Activated CD8-positive, alpha-beta T cell treated with anti-CD3 and anti-CD28 coated beads, Interleukin-2, amount 10 ng/mL, durations not matched to agents 7 days and 5 days (primary cell): ENCODE data around the gene TEAD4. TPM values are rescaled to one million over a fixed set of nuclear protein-coding genes. Genes with fewer than 3 reads are reported as not detected.
A peak's percentile ranks its signal among the peaks of the same experiment; 100 is the strongest.

Source experiments
- ATAC-seq: fragments of 150-1000 bp; cut with Tn5 transposase; one replicate; pipeline ENCODE4 v1.10.0; 2021; ENCODE audit warnings: moderate library complexity
- CTCF ChIA-PET: fragments of 350-600 bp; sonication (Branson Sonifier 250); formaldehyde crosslinking; loops from one replicate; lab custom pipeline; 2021; ENCODE audit warnings: antibody characterized with exemption; lab: Charles Lee
- POLR2A ChIA-PET: fragments of 350-600 bp; sonication (Branson Sonifier 250); formaldehyde crosslinking; loops from one replicate; lab custom pipeline; 2021; ENCODE audit warnings: antibody characterized with exemption; lab: Charles Lee
- DNase-seq: peaks from one replicate; pipeline ENCODE4 v3.0.0-alpha.2; 2020
- H3K27ac Mint-ChIP-seq: one replicate; pipeline ENCODE4 v1.8.0; 2021; ENCODE audit warnings: mild to moderate bottlenecking, mixed read lengths
- H3K27me3 Mint-ChIP-seq: one replicate; pipeline ENCODE4 v1.8.0; 2021; ENCODE audit warnings: low read depth, mixed read lengths
- H3K36me3 Mint-ChIP-seq: one replicate; pipeline ENCODE4 v1.8.0; 2021; ENCODE audit warnings: low read depth, mixed read lengths
- H3K4me1 Mint-ChIP-seq: one replicate; pipeline ENCODE4 v1.8.0; 2021; ENCODE audit warnings: low read depth, mixed read lengths
- H3K4me3 Mint-ChIP-seq: one replicate; pipeline ENCODE4 v1.8.0; 2021; ENCODE audit warnings: mild to moderate bottlenecking, mixed read lengths
- H3K9me3 Mint-ChIP-seq: one replicate; pipeline ENCODE4 v1.8.0; 2022; ENCODE audit warnings: mixed read lengths; ENCODE audit not compliant: insufficient read depth
- total RNA-seq, 2 experiments: library from RNA; stranded (reverse); gene quantifications; one replicate each; pipeline ENCODE4 v1.2.3, GENCODE V29; 2021

The TEAD4 gene
- total RNA-seq, 2 experiments from 2014 or later = 0.34 to 0.44 TPM

GRCh38 chr12:2939191-2939590 is 20.0 kb upstream of the TEAD4 start:
- no peak for DNase-seq
- peaks cover 8% of the 10 kb centered on the region for H3K36me3 Mint-ChIP-seq
- ChIA-PET POLR2A (interaction anchor here (1.0 kb wide), 1 partner anchor 62 kb away, joined by 3 read pairs; the partner anchor contains the start of genes FOXM1 and RHNO1), CTCF (interaction anchor here (1.3 kb wide), 1 partner anchor 55 kb away, joined by 3 read pairs; no protein-coding TSS in a partner anchor)
- H3K4me3 Mint-ChIP-seq = no peak overlapping the region
- H3K9me3 Mint-ChIP-seq = no peaks in the 10 kb centered on the region
- no peak overlapping the region for H3K27ac Mint-ChIP-seq
- H3K4me1 Mint-ChIP-seq = no peaks in the 10 kb centered on the region
- ATAC-seq = no peak
- no peaks in the 10 kb centered on the region for H3K27me3 Mint-ChIP-seq

DNA sequence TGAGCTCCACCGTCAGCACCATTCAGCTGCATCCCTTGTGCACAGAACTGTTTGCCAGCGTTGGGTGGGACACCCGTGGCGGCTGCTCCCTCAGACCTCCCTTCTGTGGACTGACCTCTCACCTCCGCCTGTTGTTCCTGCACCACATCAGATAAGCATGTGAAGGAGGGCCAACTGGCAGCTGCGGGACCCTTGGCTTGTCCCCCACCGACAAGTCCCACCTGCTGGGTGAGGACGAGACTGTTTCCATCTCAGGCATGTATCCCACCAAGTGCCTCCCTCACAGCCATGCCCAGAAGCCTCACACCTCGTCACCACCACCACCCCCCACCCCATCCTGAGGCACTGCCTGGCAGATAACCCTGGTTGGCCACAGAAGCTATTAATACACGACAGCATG is 18.6 kb upstream of the TEAD4 start:
- Mint-ChIP-seq H3K27ac (no peak overlapping the region), H3K4me3 (no peak overlapping the region), H3K27me3 (no peaks in the 10 kb centered on the region), H3K36me3 (peaks cover 2% of the 10 kb centered on the region), H3K4me1 (no peaks in the 10 kb centered on the region), H3K9me3 (no peaks in the 10 kb centered on the region)
- ChIA-PET CTCF (interaction anchor here (1.0 kb wide), 1 partner anchor 132 kb away, joined by 4 read pairs; no protein-coding TSS in a partner anchor), POLR2A (no interaction called here)
- ATAC-seq (no peak), DNase-seq (no peak)

GRCh38 chr12:2941524-2941923 is 17.7 kb upstream of the TEAD4 start:
- Mint-ChIP-seq H3K36me3 (peaks cover 2% of the 10 kb centered on the region), H3K9me3 (no peaks in the 10 kb centered on the region), H3K4me3 (no peak overlapping the region), H3K4me1 (no peaks in the 10 kb centered on the region), H3K27me3 (no peaks in the 10 kb centered on the region), H3K27ac (no peak overlapping the region)
- ATAC-seq (no peak), DNase-seq (no peak)
- ChIA-PET CTCF (no interaction called here), POLR2A (no interaction called here)

GRCh38 chr12:2944401-2945047 is 14.7 kb upstream of the TEAD4 start:
- no peak overlapping the region for H3K27ac Mint-ChIP-seq
- H3K4me1 Mint-ChIP-seq = no peaks in the 10 kb centered on the region
- peak; percentile 72 for DNase-seq
- peak; percentile 85 for ATAC-seq
- H3K27me3 Mint-ChIP-seq = peaks cover 3% of the 10 kb centered on the region
- CTCF ChIA-PET = interaction anchor here (1.0 to 2.8 kb wide), 17 partner anchors 10 to 159 kb away, joined by 3 to 17 read pairs (median 4); no protein-coding TSS in a partner anchor
- no peaks in the 10 kb centered on the region for H3K9me3 Mint-ChIP-seq
- POLR2A ChIA-PET = no interaction called here
- no peaks in the 10 kb centered on the region for H3K36me3 Mint-ChIP-seq
- no peak overlapping the region for H3K4me3 Mint-ChIP-seq

DNA sequence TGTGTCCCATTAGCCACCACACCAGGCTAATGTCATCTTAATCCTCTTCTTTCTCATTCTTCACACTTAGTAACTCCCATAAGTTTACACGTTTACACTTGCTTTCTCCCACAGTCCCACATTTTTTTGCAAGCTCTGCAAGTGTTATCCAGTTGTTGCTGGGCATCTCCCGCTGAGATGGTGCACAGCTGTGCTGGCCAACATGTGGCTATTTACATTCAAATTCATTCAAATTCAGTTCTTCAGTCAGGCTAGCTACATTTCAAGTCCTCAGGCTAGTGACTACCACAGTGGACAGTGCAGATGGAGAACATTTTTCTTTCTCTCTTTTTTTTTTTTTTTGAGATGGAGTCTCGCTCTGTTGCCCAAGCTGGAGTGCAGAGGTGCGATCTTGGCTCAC is 9.8 kb upstream of the TEAD4 start:
- no peaks in the 10 kb centered on the region for H3K36me3 Mint-ChIP-seq
- ChIA-PET POLR2A (no interaction called here), CTCF (no interaction called here)
- peaks cover 6% of the 10 kb centered on the region for H3K27me3 Mint-ChIP-seq
- no peaks in the 10 kb centered on the region for H3K9me3 Mint-ChIP-seq
- ATAC-seq (no peak), DNase-seq (no peak)
- H3K4me1 Mint-ChIP-seq = no peaks in the 10 kb centered on the region
- H3K4me3 Mint-ChIP-seq = no peak overlapping the region
- no peak overlapping the region for H3K27ac Mint-ChIP-seq

DNA sequence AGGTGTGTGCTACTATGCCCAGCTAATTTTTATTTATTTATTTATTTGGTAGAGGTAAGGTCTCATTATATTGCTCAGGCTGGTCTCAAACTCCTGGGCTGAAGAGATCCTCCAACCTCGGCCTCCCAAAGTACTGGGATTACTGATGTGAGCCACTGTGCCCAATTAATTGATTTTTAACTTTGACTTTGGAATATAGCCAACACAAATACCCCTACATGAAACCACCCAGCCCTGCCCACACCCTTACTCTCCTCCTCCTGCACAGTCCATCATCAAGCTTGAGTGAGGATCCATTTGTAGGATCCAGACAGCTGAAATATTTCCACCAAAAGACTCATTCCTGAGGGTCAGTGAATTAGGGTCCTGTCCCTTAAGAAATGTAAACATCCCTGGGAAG is 3.3 kb upstream of the TEAD4 start:
- Mint-ChIP-seq H3K4me3 (no peak overlapping the region), H3K36me3 (no peaks in the 10 kb centered on the region), H3K27me3 (peaks cover 38% of the 10 kb centered on the region), H3K4me1 (peaks cover 14% of the 10 kb centered on the region), H3K27ac (no peak overlapping the region), H3K9me3 (no peaks in the 10 kb centered on the region)
- ATAC-seq (no peak), DNase-seq (no peak)
- ChIA-PET CTCF (interaction anchor here (1.0 kb wide), 1 partner anchor 102 kb away, joined by 3 read pairs; no protein-coding TSS in a partner anchor), POLR2A (no interaction called here)

GRCh38 chr12:2957816-2958431 is 1.3 kb upstream of the TEAD4 start:
- ATAC-seq = no peak
- Mint-ChIP-seq H3K4me1 (peaks cover 15% of the 10 kb centered on the region), H3K36me3 (no peaks in the 10 kb centered on the region), H3K27ac (no peak overlapping the region), H3K9me3 (no peaks in the 10 kb centered on the region), H3K4me3 (peak overlapping the region; percentile 74), H3K27me3 (peaks cover 50% of the 10 kb centered on the region)
- ChIA-PET CTCF (no interaction called here), POLR2A (no interaction called here)
- no peak for DNase-seq

DNA sequence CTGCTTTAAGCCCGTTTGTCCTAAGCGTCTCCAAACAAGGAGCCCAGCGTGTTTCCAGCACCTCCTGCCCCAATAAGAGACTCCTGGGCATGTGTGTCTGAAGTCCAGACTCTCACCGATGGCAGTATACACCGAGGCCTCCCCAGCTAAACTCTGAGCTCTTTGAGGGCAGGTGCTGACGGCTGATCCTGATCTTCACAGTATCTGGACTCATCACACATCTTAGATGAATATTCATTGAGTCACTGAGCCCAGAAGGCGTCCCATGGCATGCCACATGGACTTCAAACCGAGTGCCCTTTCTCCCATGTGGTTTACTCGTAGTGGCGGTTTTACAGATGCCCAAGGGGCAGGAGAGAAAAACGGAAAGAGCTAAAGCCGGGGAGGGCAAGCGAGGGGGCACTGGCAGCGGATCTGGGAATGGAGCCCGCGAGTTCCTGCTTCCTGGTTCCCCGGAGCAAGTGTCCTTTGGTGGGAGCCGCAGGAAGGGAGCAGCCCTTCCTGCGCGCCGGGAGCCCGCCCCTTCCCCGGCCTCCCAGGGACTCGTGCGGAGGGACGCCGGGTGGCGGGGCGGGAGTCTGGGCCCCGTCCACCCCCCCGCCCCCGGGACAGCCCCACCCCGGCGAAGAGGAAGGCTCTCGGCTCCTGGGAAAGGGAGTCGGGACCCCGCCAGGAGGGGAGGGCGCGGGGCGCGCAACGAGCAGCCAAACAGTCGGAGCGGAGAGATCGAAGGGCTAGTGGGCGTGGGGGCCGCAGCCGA is 585 bp upstream of the TEAD4 start:
- H3K4me3 Mint-ChIP-seq = peak overlapping the region; percentile 74
- no peak for DNase-seq
- peak; percentile 31 for ATAC-seq
- H3K27ac Mint-ChIP-seq = no peak overlapping the region
- H3K9me3 Mint-ChIP-seq = no peaks in the 10 kb centered on the region
- H3K27me3 Mint-ChIP-seq = peaks cover 53% of the 10 kb centered on the region
- peaks cover 15% of the 10 kb centered on the region for H3K4me1 Mint-ChIP-seq
- H3K36me3 Mint-ChIP-seq = no peaks in the 10 kb centered on the region
- ChIA-PET CTCF (no interaction called here), POLR2A (no interaction called here)

DNA sequence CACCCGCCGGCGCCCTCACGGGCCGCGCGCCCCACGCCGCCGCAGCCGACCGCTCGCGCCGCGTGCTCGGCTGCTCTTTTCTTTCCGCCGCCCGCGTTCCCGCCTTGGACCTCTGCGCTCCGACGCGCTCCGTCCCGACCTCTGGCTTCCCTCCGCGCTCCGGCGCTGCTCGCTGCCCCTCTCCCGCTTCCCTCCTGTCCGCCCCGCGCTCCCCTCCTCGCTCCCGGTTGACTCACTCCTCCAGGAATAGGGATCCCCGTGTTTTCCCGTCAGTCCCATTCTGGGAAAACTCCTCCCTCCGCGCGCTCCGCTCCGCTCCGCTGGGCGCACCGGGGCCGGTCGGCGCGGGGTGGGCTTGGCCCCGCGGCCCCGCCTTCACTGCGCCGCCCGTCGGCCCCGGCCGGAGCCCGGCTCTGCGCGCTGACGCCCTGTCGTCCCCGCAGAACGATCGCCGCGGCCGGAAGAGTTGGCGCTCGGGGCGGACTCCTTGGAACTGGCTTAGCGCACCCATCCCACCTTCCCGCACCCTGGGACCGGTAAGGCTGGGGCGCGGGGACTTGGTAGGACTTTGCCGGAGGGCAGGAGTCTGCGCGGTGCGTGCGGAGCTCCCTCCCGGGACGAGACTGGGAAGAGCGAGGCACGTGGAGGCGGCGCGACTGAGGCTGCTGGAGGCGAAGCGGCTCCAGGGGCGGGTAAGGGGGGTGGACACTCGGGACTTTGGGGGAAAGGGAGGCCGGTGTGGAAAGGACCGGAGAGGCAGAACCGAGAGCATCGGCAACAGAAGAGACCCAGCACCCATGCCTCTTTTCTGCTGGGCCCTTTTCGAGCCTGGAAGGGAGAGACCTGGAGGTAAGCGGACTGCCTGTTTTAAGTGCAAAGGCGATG is 550 bp downstream of the TEAD4 start:
- ChIA-PET POLR2A (interaction anchor here (0.6 kb wide), 1 partner anchor 269 kb away, joined by 3 read pairs; no protein-coding TSS in a partner anchor), CTCF (no interaction called here)
- no peak for DNase-seq

DNA sequence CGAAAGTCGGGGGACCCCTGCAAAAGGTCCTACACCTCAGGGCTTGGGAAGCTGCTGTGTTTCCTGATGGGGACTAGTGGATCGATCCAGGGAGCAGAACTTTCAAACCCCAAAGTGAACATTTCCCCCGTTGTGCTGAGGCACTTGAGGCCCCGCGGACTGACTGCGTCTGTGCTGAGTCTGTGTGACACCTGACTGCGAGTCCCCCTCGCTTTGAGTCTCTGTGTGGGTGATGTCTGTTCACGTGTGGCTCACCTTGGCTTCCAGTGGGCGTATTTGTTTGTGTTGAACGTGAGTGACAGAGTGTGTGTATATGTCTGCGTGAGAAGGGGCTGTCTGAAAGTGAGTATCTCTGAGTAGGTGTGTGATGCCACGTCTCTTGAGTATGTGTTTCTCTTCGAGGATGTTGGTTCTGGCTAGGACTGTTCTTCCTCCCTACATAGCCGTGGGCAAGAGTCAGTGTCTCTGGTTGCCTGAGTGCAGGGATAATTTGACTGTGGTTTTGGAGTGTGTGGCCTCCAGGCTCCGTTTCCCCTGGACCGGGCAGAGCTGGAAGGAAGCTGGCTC is 1.3 kb downstream of the TEAD4 start:
- no peaks in the 10 kb centered on the region for H3K9me3 Mint-ChIP-seq
- peaks cover 15% of the 10 kb centered on the region for H3K4me1 Mint-ChIP-seq
- ATAC-seq (no peak), DNase-seq (peak; percentile 23)
- peak overlapping the region; percentile 70 for H3K4me3 Mint-ChIP-seq
- H3K27me3 Mint-ChIP-seq = peaks cover 56% of the 10 kb centered on the region
- ChIA-PET CTCF (no interaction called here), POLR2A (no interaction called here)
- H3K27ac Mint-ChIP-seq = no peak overlapping the region
- no peaks in the 10 kb centered on the region for H3K36me3 Mint-ChIP-seq

More for the DNA sequence above, 550 bp downstream of the TEAD4 start:
- peak overlapping the region; percentile 70 for H3K4me3 Mint-ChIP-seq
- no peak overlapping the region for H3K27ac Mint-ChIP-seq
- peaks cover 56% of the 10 kb centered on the region for H3K27me3 Mint-ChIP-seq
- H3K9me3 Mint-ChIP-seq = no peaks in the 10 kb centered on the region
- ATAC-seq = peak; percentile 57
- no peaks in the 10 kb centered on the region for H3K36me3 Mint-ChIP-seq
- H3K4me1 Mint-ChIP-seq = peaks cover 15% of the 10 kb centered on the region

DNA sequence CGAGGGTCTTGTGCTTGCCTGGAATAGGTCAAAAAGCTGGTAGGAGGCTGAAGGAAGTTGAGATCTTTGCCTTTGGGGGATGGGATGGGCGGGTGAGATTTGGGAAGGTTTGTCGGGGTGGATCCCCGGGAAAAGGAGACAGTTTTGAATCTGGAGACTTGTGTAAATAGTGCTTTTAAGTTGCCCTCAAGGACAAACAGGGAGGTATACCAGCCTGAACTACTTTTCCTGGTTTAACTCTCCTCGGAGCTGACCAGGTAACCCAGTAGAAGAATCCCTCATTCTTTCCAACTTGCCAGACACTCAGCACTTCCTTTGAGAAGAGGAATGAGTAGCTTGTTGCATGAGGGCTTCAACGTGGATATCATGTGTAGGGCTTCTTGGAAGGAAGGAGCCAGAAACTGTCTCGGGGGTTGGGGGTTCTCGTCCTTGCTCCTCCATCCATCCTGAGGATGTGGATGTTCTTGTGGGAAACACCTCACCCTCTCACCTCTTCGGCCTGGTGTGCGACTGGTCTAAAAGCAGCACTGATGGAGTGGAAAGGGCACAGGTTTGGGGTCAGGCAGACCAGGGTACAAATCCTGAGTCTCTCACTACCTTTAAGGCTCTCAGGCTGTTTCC is 1.9 kb downstream of the TEAD4 start:
- POLR2A ChIA-PET = no interaction called here
- Mint-ChIP-seq H3K9me3 (no peaks in the 10 kb centered on the region), H3K27me3 (peaks cover 54% of the 10 kb centered on the region), H3K36me3 (no peaks in the 10 kb centered on the region), H3K4me3 (no peak overlapping the region), H3K27ac (no peak overlapping the region), H3K4me1 (peaks cover 15% of the 10 kb centered on the region)
- DNase-seq (no peak), ATAC-seq (no peak)
- CTCF ChIA-PET = no interaction called here
